Heart right ventricle (tissue), 16 donors: ENCODE measurements around the gene TXNDC11. TPM values are rescaled to one million over a fixed set of nuclear protein-coding genes. Genes with fewer than 3 reads are reported as not detected.
A peak's percentile ranks its signal among the peaks of the same experiment; 100 is the strongest.

Source experiments
- ATAC-seq, 8 donors: fragments of 200-7000 bp; cut with Tn5 transposase; one replicate each; pipeline ENCODE4 v1.9.1; 2020; ENCODE audit warnings: mild to moderate bottlenecking in 8 of 8, moderate library complexity in 8 of 8, moderate number of reproducible peaks in 1 of 8
- DNase-seq, 2 donors: peaks; one replicate each; pipeline ENCODE4 v3.0.0-alpha.2; 2020
- H3K27ac ChIP-seq, 10 donors: fragments of 200-600 bp; sonication (generic) in 2 of 10; one replicate each; pipeline versions ENCODE4 v1.5.0 to v1.8.0; 2020 to 2022; ENCODE audit warnings: mild to moderate bottlenecking in 3 of 10
- H3K27me3 ChIP-seq, 7 donors: fragments of 200-600 bp; one replicate each; pipeline ENCODE4 v1.8.0; 2021 to 2022; ENCODE audit warnings: mild to moderate bottlenecking in 2 of 7
- H3K36me3 ChIP-seq, 9 donors: fragments of 200-600 bp; sonication (generic) in 1 of 9; one replicate each; pipeline versions ENCODE4 v1.5.0 to v1.8.0; 2020 to 2022; ENCODE audit warnings: mild to moderate bottlenecking in 2 of 9
- H3K4me1 ChIP-seq, 9 donors: fragments of 200-600 bp; sonication (generic) in 1 of 9; one replicate each; pipeline versions ENCODE4 v1.5.0 to v1.8.0; 2020 to 2022; ENCODE audit warnings: mild to moderate bottlenecking in 4 of 9
- H3K4me3 ChIP-seq, 10 donors: fragments of 200-600 bp; sonication (generic) in 2 of 10; one replicate each; pipeline versions ENCODE4 v1.5.0 to v1.8.0; 2020 to 2022; ENCODE audit warnings: mild to moderate bottlenecking in 7 of 10, moderate library complexity in 2 of 10
- H3K9me3 ChIP-seq, 11 donors: fragments of 200-600 bp in 10 of 11; sonication (generic) in 2 of 11; one replicate each; pipeline versions ENCODE4 v1.5.0 to v1.8.0; 2013 to 2022; ENCODE audit warnings: mild to moderate bottlenecking in 2 of 11, control low read depth in 1 of 11, moderate library complexity in 1 of 11
- WGBS, 2 donors: extraction: QIAGEN DNeasy Blood & Tissue Kit; methylation state at CpG; one replicate each; pipeline ENCODE4 v1.1.7; 2013; ENCODE audit warnings: inconsistent platforms in 1 of 2; 5-methylcytosine and 5-hydroxymethylcytosine counted together
- intact Hi-C, 10 donors: fragments of 100-400 bp; cut with DNase I; formaldehyde crosslinking; loops; one replicate each; pipeline versions ENCODE4 v1.11.1 to v1.14.2; 2022
- polyA plus RNA-seq, 2 donors: library from polyadenylated mRNA; stranded (reverse); fragments of 200-250 nt; gene quantifications; one replicate each; pipeline ENCODE4 v1.2.3, GENCODE V29; 2013
- total RNA-seq, 10 donors: library from RNA; stranded (reverse); fragmentation: NEBNext Ultra II Directional in 3 of 10; extraction: Animal tissue kit (Norgen Biotek cat#: 25700) in 3 of 10; gene quantifications; one replicate each; pipeline versions ENCODE4 v1.2.1 to v1.2.4, GENCODE V29; 2021 to 2023
- TF ChIP-seq, protein P1 (sequence below), 9 donors: fragments of 200-600 bp; sonication (generic) in 2 of 9; IDR thresholded peaks; one replicate each; pipeline versions ENCODE4 v1.5.0 to v1.8.0; 2021 to 2022; ENCODE audit warnings: antibody characterized with exemption in 9 of 9, mild to moderate bottlenecking in 5 of 9, moderate library complexity in 1 of 9
- donor health status: Arrhythmogenic right ventricular cardiomyopathy.
- donor health status: ischemic (EF 13 %, LVEDD 7.1; RV severe dilation, severe dysfunction).
- donor health status: healthy with polysubstance abuse.
- donor health status: DM: no; HTN: yes; CAD: no.
- donor health status: DM: no; HTN: no; CAD: no.
- donor health status: ischemic (EF 25% LVEDD 6.9; RV normal size, moderate dysfunction).
- donor health status: ischemic (EF 25% LVEDD 5.7; RV mildly dilated, moderate dysfunction).
- donor health status: healthy.
- donor health status: DM: yes; HTN: yes; CAD: no.
- donor health status: Ischemic cardiomyopathy.
- donor health status: ischemic (EF 35%, LVEDD 5.7; RV mildly dilated, moderate dysfunction).
- donor health status: nonischemic (EF 11% LVEDD 7.7; RV severe dilation, severe dysfunction).
- donor health status: DM: yes; HTN: yes; CAD: no.
- donor health status: PGD.
- donor health status: ischemic (EF 29% LVEDD 5.4; RV normal size, mild dysfunction).
- donor health status: nonischemic (EF 23%, LVEDD 6.1; RV moderate dilation, normal function).

Gene TXNDC11
- total and polyA plus RNA-seq, 12 donors, result 16.8 to 46.7 (median 25.1) TPM

GRCh38 chr16:11729787-11730186 lies 12.9 kb downstream of the TXNDC11 start:
- Histone ChIP-seq H3K27me3 (no peaks in the 10 kb centered on the region), H3K4me3 (no peak overlapping the region), H3K36me3 (peaks cover 0 to 100% (median 22%) of the 10 kb centered on the region in 9 donors), H3K9me3 (no peaks in the 10 kb centered on the region), H3K4me1 (peaks cover 0 to 53% (median 24%) of the 10 kb centered on the region in 9 donors), H3K27ac (peak overlapping the region in 1 of 10 donors; percentile 25)
- ATAC-seq (no peak), DNase-seq (no peak)
- WGBS, 2 donors, result 98% methylated on average over 3 of the region's 3 CpGs
- TF ChIP-seq, protein P1, sequence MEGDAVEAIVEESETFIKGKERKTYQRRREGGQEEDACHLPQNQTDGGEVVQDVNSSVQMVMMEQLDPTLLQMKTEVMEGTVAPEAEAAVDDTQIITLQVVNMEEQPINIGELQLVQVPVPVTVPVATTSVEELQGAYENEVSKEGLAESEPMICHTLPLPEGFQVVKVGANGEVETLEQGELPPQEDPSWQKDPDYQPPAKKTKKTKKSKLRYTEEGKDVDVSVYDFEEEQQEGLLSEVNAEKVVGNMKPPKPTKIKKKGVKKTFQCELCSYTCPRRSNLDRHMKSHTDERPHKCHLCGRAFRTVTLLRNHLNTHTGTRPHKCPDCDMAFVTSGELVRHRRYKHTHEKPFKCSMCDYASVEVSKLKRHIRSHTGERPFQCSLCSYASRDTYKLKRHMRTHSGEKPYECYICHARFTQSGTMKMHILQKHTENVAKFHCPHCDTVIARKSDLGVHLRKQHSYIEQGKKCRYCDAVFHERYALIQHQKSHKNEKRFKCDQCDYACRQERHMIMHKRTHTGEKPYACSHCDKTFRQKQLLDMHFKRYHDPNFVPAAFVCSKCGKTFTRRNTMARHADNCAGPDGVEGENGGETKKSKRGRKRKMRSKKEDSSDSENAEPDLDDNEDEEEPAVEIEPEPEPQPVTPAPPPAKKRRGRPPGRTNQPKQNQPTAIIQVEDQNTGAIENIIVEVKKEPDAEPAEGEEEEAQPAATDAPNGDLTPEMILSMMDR (IDR thresholded peaks at IDR 0.05), result no peak
- intact Hi-C loops, result loop anchor here in 3 of 10 donors (10.0 kb wide), 3 partner anchors 65 to 765 kb away; partner anchors contain the start of gene ZC3H7A (in 1 of the 3)

- H3K9me3 ChIP-seq, result no peaks in the 10 kb centered on the region
- DNase-seq (no peak), ATAC-seq (peak in 2 of 8 donors; percentile 9 to 33)
- H3K27ac ChIP-seq, result no peak overlapping the region
- H3K4me3 ChIP-seq, result no peak overlapping the region
- WGBS, 2 donors, result 83 to 93% methylated on average over 4 of the region's 4 CpGs
- H3K36me3 ChIP-seq, result peaks cover 0 to 100% (median 21%) of the 10 kb centered on the region in 9 donors
- TF ChIP-seq, protein P1 (IDR thresholded peaks at IDR 0.05), result no peak
- H3K4me1 ChIP-seq, result peaks cover 0 to 40% (median 16%) of the 10 kb centered on the region in 9 donors
- intact Hi-C loops, result loop anchor here in 2 of 10 donors (10.0 kb wide), 2 partner anchors 337 to 763 kb away; no protein-coding TSS in a partner anchor
- no peaks in the 10 kb centered on the region for H3K27me3 ChIP-seq
Observed at GRCh38 chr16:11727796-11728543, 14.7 kb downstream of the TXNDC11 start.

GRCh38 chr16:11726008-11726407 lies 16.6 kb downstream of the TXNDC11 start:
- peaks cover 0 to 100% (median 14%) of the 10 kb centered on the region in 9 donors for H3K36me3 ChIP-seq

GRCh38 chr16:11725457-11725856 lies 17.2 kb downstream of the TXNDC11 start:
- intact Hi-C loops, result loop anchor here in 2 of 10 donors (10.0 kb wide), 2 partner anchors 339 to 761 kb away; no protein-coding TSS in a partner anchor
- Histone ChIP-seq H3K27me3 (no peaks in the 10 kb centered on the region), H3K4me3 (no peak overlapping the region), H3K4me1 (peaks cover 0 to 28% (median 10%) of the 10 kb centered on the region in 9 donors), H3K36me3 (peaks cover 0 to 100% (median 19%) of the 10 kb centered on the region in 9 donors), H3K9me3 (no peaks in the 10 kb centered on the region), H3K27ac (no peak overlapping the region)
- TF ChIP-seq, protein P1 (IDR thresholded peaks at IDR 0.05), result no peak
- peak in 1 of 8 donors; percentile 32 for ATAC-seq
- WGBS, 2 donors, result 81 to 90% methylated on average over 1 of the region's 1 CpG
- no peak for DNase-seq

More at GRCh38 chr16:11726008-11726407, 16.6 kb downstream of the TXNDC11 start:
- peaks cover 0 to 34% (median 14%) of the 10 kb centered on the region in 9 donors for H3K4me1 ChIP-seq
- ATAC-seq (no peak), DNase-seq (no peak)
- H3K9me3 ChIP-seq, result no peaks in the 10 kb centered on the region
- H3K27me3 ChIP-seq, result no peaks in the 10 kb centered on the region
- 91 to 98% methylated on average over 8 of the region's 8 CpGs for WGBS, 2 donors
- no peak overlapping the region for H3K27ac ChIP-seq
- no peak overlapping the region for H3K4me3 ChIP-seq
- TF ChIP-seq, protein P1 (IDR thresholded peaks at IDR 0.05), result no peak
- intact Hi-C loops, result loop anchor here in 2 of 10 donors (10.0 kb wide), 2 partner anchors 339 to 761 kb away; no protein-coding TSS in a partner anchor
